Measurements from ENCODE around the gene CLDN3. TPM values are rescaled to one million over a fixed set of nuclear protein-coding genes. Genes with fewer than 3 reads are reported as not detected.
"Not testable (repeated sequence)": the region's sequence is repeated elsewhere in the genome, so short reads cannot be mapped to it uniquely, and the experiment has no call there.

Gene CLDN3
- total RNA-seq, 6 donors from 2014 or later = 21.9 to 95.0 (median 43.9) TPM

GRCh38 chr7:73799282-73800141 lies 29.4 kb upstream of the CLDN3 start:
- no peak overlapping the region for H3K27ac ChIP-seq
- 74 to 77% methylated on average over 10 of the region's 10 CpGs for WGBS, 2 donors
- no peaks in the 10 kb centered on the region for H3K36me3 ChIP-seq
- no peaks in the 10 kb centered on the region for H3K9me3 ChIP-seq
- no peak for TF ChIP-seq POLR2A (IDR thresholded peaks at IDR 0.05)
- no peak for TF ChIP-seq EP300 (IDR thresholded peaks at IDR 0.05)
- TF ChIP-seq POLR2AphosphoS5 (IDR thresholded peaks at IDR 0.05) = no peak
- no peak for TF ChIP-seq CTCF (IDR thresholded peaks at IDR 0.05)
- ATAC-seq (ENCODE audit: low FRiP score in 2 of 2) = no peak
- no peak overlapping the region for H3K4me3 ChIP-seq
- DNase-seq = no peak
- no peaks in the 10 kb centered on the region for H3K27me3 ChIP-seq
- no peaks in the 10 kb centered on the region for H3K4me1 ChIP-seq

GRCh38 chr7:73797176-73797575 lies 27.1 kb upstream of the CLDN3 start:
- not testable (repeated sequence) for H3K36me3 ChIP-seq; H3K9me3 ChIP-seq; H3K27ac ChIP-seq; H3K4me1 ChIP-seq; ATAC-seq (ENCODE audit: low FRiP score in 2 of 2); H3K4me3 ChIP-seq; H3K27me3 ChIP-seq
- DNase-seq = peak in 1 of 2 donors; percentile 46
- 93% methylated on average over 8 of the region's 34 CpGs; no CpG with 5 or more reads in 1 of the 2 donors for WGBS, 2 donors

- not testable (repeated sequence) for H3K36me3 ChIP-seq; ATAC-seq (ENCODE audit: low FRiP score in 2 of 2); DNase-seq; H3K9me3 ChIP-seq; H3K4me3 ChIP-seq; H3K27me3 ChIP-seq; H3K27ac ChIP-seq; H3K4me1 ChIP-seq
- WGBS, 2 donors = 64 to 78% methylated on average over 3 to 5 of the region's 6 CpGs
Measured at GRCh38 chr7:73796656-73797055, 26.6 kb upstream of the CLDN3 start.

- not testable (repeated sequence) for DNase-seq; H3K9me3 ChIP-seq; H3K27me3 ChIP-seq; H3K36me3 ChIP-seq; H3K4me3 ChIP-seq; H3K4me1 ChIP-seq; H3K27ac ChIP-seq; ATAC-seq (ENCODE audit: low FRiP score in 2 of 2)
Measured at GRCh38 chr7:73795188-73795587, 25.1 kb upstream of the CLDN3 start.

GRCh38 chr7:73791170-73791690 lies 21.2 kb upstream of the CLDN3 start:
- DNase-seq; H3K4me1 ChIP-seq; ATAC-seq (ENCODE audit: low FRiP score in 2 of 2); H3K27ac ChIP-seq; H3K36me3 ChIP-seq; H3K4me3 ChIP-seq; H3K27me3 ChIP-seq; H3K9me3 ChIP-seq: not testable (repeated sequence)
- 89 to 90% methylated on average over 7 of the region's 7 CpGs for WGBS, 2 donors

GRCh38 chr7:73789051-73789450 lies 19.0 kb upstream of the CLDN3 start:
- no peaks in the 10 kb centered on the region for H3K4me1 ChIP-seq
- 88 to 90% methylated on average over 4 of the region's 4 CpGs for WGBS, 2 donors
- H3K27ac ChIP-seq = no peak overlapping the region
- no peak overlapping the region for H3K4me3 ChIP-seq
- no peak for ATAC-seq (ENCODE audit: low FRiP score in 2 of 2)
- DNase-seq = no peak
- H3K9me3 ChIP-seq = no peaks in the 10 kb centered on the region
- TF ChIP-seq POLR2A (IDR thresholded peaks at IDR 0.05) = no peak
- no peak for TF ChIP-seq POLR2AphosphoS5 (IDR thresholded peaks at IDR 0.05)
- no peak for TF ChIP-seq CTCF (IDR thresholded peaks at IDR 0.05)
- no peak for TF ChIP-seq EP300 (IDR thresholded peaks at IDR 0.05)
- H3K36me3 ChIP-seq = no peaks in the 10 kb centered on the region
- no peaks in the 10 kb centered on the region for H3K27me3 ChIP-seq

- H3K27me3 ChIP-seq; H3K9me3 ChIP-seq; H3K27ac ChIP-seq; ATAC-seq (ENCODE audit: low FRiP score in 2 of 2); DNase-seq; H3K4me1 ChIP-seq; H3K4me3 ChIP-seq; H3K36me3 ChIP-seq: not testable (repeated sequence)
- 88 to 89% methylated on average over 1 of the region's 1 CpG for WGBS, 2 donors
Measured at GRCh38 chr7:73787786-73788048, 17.6 kb upstream of the CLDN3 start.

All from upper lobe of left lung (tissue), 6 donors.